NCI-H1105 treated with DMSO at 0.1 percent for 48 hours (cell line): Measurements from ENCODE around the gene CRYBB2.
"Not testable (repeated sequence)": the region's sequence is repeated elsewhere in the genome, so short reads cannot be mapped to it uniquely, and the experiment has no call there.

Experiments used
- DNase-seq: peaks from one replicate; lab custom pipeline; 2025; lab: John Stamatoyannopoulos, UW

Gene CRYBB2

GRCh38 chr22:25199731-25200520, 19.5 kb upstream of the CRYBB2 start, which contains the start of gene CRYBB3:
Gene CRYBB3 (plus strand): TSS chr22:25199858. CDS start chr22:25201397, 1,539 bp downstream.
- DNase-seq = no peak

DNA sequence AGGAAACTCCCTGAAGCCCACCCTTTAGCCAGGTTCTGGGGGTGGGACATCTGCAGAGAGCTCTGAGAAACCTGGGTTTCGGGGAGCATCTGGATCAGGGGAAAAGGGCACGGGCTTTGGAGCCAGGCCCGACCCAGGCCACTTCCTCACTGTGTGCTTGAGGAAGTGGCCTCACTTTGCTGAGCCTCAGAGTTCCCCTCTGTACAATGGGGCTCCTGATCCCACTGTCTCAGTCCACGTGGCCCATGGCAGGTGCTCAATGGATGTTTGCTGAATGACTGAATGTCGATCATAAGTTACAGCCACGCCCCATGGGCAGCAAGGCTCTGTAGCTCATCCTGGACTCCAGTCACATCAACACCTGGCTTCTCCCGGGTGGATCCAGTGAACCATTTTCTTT, 18.5 kb upstream of the CRYBB2 start:
- DNase-seq = no peak

DNA sequence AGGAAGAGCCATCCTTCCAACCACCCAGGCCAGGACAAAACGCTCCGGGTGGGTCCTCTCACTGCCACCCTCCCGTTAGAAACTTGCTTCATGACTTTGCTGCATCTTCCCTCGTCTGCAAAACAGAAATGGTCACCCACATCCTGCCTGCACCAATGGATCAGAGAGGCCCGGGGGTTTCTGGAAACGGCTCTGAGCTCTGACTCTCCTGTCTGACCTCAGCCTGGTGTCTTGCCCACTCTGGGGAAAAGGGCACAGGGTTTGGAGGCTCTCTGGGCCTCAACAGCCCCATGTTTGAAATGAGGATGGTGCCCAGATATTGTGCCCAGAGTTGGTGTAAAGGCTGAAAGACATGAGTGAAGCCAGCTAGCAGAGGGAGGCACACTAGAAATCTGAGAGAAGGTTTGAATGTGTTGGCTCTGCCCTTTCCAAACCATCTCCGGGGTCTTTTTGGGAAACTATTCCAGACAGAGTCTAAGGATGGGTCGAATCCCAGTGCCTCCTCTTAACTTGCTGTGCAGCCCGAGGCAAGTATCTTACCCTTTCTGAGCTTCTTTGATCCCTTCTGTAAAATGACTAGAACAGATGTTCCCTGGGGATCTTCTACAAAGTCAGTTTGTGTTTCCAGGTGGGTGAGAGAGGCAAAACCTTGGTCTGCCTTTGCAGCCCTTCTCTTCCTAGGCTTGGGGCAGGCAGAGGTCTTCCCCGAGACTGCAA, 17.7 kb upstream of the CRYBB2 start:
- DNase-seq = no peak

DNA sequence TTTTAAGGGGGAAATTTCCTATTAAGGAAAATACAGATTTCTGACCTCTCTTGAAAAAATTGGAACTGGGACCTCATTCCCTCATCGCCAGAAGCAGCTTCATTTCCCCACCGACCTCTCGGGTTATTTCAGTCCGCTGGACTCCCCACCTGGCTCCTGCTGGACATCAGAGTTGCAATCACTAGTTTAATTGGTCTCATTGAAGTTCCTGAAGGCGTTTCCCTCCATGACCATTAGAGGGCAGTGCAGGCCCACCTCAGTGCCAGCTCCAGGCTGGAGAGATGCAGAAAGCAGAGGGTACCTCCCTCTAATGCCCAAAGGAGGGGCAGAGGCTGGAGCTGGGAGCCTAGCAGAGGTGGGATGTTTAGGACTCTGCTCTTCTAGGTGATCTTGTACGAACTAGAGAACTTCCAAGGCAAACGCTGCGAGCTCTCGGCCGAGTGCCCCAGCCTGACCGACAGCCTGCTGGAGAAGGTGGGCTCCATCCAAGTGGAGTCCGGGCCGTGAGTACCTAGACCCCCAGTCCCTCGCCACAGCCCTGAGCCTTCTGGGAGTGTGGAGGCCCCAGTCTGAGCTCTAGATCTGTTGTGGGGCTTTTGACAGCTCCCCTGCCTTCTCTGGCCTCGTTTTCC, 17.0 kb upstream of the CRYBB2 start:
- DNase-seq = peak; percentile 50

GRCh38 chr22:25203082-25203481, 16.4 kb upstream of the CRYBB2 start:
- no peak for DNase-seq

GRCh38 chr22:25204547-25204946, 14.9 kb upstream of the CRYBB2 start:
- DNase-seq = not testable (repeated sequence)

GRCh38 chr22:25205847-25206246, 13.6 kb upstream of the CRYBB2 start:
- DNase-seq = no peak

DNA sequence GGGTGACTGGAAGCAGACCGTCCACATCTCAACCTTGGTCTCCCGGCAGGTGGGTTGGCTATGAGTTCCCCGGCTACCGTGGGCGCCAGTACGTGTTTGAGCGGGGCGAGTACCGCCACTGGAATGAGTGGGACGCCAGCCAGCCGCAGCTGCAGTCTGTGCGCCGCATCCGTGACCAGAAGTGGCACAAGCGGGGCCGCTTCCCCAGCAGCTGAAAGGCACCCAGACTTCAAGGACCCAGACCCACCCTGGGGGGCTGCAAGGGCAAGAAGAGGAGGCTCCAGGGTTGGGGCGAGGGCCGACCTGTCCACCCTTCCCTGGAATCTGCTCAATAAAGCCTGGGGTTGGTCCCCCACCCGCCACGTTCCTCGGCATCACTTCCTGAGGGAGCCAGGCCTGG, 12.4 kb upstream of the CRYBB2 start:
- DNase-seq = no peak

DNA sequence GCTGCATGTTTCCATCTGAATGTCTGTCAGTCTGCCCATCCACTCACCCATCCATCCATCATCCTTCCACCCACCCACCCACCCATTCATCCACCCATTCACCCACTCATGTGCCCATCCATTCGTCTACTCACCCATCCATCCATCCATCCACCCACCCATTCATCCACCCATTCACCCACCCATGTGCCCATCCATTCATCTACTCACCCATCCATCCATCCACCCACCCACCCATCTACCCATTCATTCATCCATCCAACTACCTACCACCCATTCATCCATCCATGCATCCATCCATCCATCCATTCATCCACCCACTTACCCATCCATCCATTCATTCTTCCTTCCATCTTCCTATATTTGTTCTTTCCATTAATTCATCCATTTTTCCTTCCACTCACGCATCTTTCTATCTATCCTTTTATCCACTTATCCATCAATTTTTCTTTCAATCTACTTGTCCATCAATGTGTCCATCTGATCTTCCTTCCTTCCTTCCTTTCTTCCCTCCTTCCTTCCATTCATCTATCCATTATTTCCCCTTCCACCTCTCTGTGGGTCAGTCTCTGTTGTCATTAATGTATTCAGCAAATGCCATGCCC, 11.8 kb upstream of the CRYBB2 start:
- DNase-seq = no peak

DNA sequence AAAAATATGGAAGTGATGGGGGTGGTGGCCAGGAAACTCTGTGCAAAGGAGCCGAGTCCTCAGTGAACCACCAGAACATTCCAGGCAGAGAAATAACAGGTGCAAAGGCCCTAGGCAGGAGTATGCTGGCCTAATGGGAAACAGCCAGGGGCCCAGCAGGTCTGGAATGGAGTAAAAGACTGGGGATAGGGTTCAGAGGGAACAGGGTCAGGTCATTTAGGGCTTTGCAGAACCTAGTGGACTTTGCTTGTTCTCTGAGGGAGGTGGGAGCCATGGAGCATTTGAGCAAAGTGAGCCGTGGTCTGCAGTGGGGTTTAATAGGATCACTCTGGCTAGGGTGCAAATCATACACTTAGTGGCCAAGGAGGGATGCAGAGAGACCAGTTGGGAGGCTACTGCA, 11.1 kb upstream of the CRYBB2 start:
- no peak for DNase-seq

DNA sequence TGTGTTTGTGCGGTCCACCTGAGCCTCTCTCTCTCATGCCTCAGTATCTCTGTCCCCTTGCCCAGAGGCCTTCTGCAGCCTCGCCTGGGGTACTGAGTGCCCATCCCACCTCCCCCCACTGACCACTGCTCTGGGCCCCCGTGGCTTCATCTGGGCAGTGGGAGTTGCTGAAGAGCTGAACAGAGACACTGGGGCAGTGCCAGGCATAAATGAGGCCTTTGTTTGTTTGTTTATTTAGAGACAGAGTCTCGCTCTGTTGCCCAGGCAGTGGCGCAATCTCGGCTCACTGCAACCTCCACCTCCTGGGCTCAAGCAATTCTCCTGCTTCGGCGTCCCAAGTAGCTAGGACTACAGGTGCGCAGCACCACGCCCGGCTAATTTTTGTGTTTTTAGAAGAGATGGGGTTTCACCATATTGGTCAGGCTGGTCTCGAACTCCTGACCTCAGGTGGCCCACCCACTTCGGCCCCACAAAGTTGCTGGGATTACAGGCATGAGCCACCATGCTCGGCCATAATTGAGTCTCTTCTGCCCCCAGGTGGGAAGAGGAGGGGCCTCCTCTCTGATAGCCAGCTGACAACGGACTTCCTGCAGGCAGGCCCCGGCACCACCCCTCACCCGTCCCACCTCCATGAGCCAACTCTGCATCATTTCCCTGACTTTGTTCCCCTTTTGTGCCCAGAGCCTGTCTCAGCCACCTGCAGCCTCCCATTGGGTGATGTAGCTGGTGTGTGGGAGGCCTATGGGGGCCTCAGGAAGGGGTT, 10.5 kb upstream of the CRYBB2 start:
- no peak for DNase-seq

DNA sequence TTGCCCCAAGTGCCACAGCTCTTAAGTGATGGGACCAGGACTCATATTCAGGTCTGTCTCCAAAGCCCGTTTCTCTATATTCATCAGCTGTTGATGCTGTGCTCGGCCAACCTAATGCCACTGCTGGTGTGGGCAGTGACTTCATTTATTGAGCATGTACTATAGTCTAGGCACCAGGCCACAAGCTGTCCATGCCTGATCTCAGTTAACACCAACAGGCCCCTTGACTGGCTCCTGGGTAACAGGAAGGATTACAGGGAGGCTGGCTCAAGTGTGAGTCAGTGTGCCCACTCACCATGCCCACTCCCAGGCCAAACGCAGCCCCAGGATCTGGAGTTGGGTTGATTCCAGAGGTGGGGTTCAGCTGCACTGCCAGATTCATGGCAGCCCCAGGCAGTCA, 8.6 kb upstream of the CRYBB2 start:
- DNase-seq = no peak

DNA sequence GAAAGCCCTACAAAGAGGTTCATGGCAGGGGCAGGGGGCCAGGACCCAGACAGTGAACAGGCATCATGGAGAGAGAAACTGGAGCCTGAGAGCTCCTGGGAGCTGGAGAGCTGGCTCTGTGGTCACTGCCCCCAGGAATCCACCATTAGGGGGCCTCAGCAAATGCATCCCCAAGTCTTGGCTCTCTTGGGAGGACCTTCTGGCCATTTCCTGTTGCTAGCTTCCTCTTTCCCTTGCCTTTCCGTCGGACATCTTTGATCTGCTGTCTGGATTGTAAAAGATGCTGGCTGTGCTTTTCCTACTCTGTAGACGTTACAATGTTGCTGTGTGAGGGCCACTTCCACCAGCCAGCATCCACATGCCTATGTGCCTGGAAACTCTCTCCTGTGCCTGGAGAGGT, 7.1 kb upstream of the CRYBB2 start:
- DNase-seq = no peak

- no peak for DNase-seq
These were observed 6.2 kb upstream of the CRYBB2 start for GRCh38 chr22:25213221-25213620.

GRCh38 chr22:25216230-25216629, 3.2 kb upstream of the CRYBB2 start:
- no peak for DNase-seq

DNA sequence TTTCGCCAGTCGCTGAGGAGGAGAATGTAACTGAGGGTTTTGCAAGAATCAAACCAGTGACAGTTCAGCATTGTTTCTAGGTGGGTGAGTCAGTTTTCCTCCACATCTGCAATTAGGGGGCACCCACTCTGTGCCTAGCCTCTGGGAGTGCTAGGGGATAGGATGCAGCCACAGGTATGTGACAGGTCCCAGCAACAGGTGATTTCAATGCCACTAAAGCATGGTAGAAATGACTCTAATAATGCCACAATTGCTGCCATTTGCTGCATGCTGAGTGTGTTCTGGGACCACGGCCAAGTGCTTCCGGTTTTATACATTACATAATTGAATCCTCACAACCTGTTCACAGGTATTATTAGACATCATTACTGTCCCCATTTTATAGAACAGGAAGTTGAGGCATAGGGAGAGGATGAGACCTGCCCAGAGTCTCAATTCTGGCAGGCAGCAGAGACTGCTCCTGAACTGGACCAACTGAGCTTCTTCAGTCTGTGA, 556 bp downstream of the CRYBB2 start:
- DNase-seq = peak; percentile 70

GRCh38 chr22:25221790-25222189, 2.4 kb downstream of the CRYBB2 start:
- no peak for DNase-seq

DNA sequence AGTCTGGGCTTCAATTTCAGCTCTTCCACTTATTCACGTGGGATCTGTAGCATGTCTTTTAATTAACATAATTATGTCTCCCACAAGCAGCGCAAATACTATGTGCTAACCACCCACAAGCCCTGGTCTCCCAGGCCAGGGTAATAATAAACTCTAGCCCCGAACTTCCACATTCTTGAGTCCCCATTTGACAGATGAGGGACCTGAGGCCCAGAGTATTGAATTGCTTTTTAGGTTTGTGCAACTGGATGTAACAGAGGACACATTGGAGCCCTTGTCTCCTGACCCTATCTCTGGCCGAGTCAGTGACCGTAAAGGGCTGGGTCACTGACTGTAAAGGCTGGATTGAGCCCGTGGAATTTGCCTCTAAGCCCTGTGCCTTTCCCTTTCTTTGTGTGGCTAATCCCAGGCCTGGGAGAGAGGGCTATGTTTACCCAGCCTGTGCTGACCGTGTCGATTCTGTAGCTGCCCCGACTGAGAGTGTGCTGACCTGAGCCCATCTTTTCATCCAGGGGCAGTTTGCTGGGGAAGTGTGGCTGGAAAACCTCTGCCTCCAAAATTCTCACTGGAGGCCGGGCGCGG, 3.9 kb downstream of the CRYBB2 start:
- DNase-seq = peak; percentile 3

- no peak for DNase-seq
These were observed 9.4 kb downstream of the CRYBB2 start for GRCh38 chr22:25228822-25229221.

GRCh38 chr22:25230760-25231159, 11.3 kb downstream of the CRYBB2 start:
- not testable (repeated sequence) for DNase-seq

GRCh38 chr22:25232301-25232700, 12.9 kb downstream of the CRYBB2 start:
- DNase-seq = no peak
